ENCODE measurements around the gene NPAS2. TPM values are rescaled to one million over a fixed set of nuclear protein-coding genes. Genes with fewer than 3 reads are reported as not detected.

NPAS2 gene
- total RNA-seq, 4 donors from 2014 or later: 63.0 to 134 (median 115) TPM

GRCh38 chr2:100889286-100889685, 69.3 kb downstream of the NPAS2 start:
- intact Hi-C loops (cut with DNase I; ENCODE audit: low total_unique reads) (loop anchor here (10.0 kb wide), 1 partner anchor 86 kb away; no protein-coding TSS in a partner anchor), in situ Hi-C loops (cut with MboI; ENCODE audit: low pct_ligation_motif_present in 1 of 4, low pct_unique_long_range_greater_than_20kb in 1 of 4, low sequenced_read_pairs in 3 of 4) (no loop called here)
- WGBS, 2 donors (ENCODE audit: low coverage in 1 of 2): 84 to 89% methylated on average over 4 to 6 of the region's 6 CpGs
- Histone ChIP-seq H3K4me1 (peaks cover 0 to 4% (median 2%) of the 10 kb centered on the region in 4 donors), H3K36me3 (no peaks in the 10 kb centered on the region), H3K9me3 (no peaks in the 10 kb centered on the region), H3K27ac (no peak overlapping the region), H3K4me3 (no peak overlapping the region), H3K27me3 (no peaks in the 10 kb centered on the region)
- DNase-seq: no peak
- no peak for TF ChIP-seq POLR2A (IDR thresholded peaks at IDR 0.05)
- TF ChIP-seq CTCF (IDR thresholded peaks at IDR 0.05): no peak
- no peak for TF ChIP-seq POLR2AphosphoS5 (IDR thresholded peaks at IDR 0.05)
- TF ChIP-seq EP300 (IDR thresholded peaks at IDR 0.05; ENCODE audit: low read depth): no peak

- no peaks in the 10 kb centered on the region for H3K9me3 ChIP-seq
- intact Hi-C loops (cut with DNase I; ENCODE audit: low total_unique reads): no loop called here
- DNase-seq: no peak
- 84 to 90% methylated on average over 12 to 16 of the region's 16 CpGs for WGBS, 2 donors (ENCODE audit: low coverage in 1 of 2)
- no peak overlapping the region for H3K27ac ChIP-seq
- H3K27me3 ChIP-seq: no peaks in the 10 kb centered on the region
- in situ Hi-C loops (cut with MboI; ENCODE audit: low pct_ligation_motif_present in 1 of 4, low pct_unique_long_range_greater_than_20kb in 1 of 4, low sequenced_read_pairs in 3 of 4): no loop called here
- peaks cover 3 to 15% (median 12%) of the 10 kb centered on the region in 4 donors for H3K4me1 ChIP-seq
- no peak overlapping the region for H3K4me3 ChIP-seq
- no peak for TF ChIP-seq POLR2A (IDR thresholded peaks at IDR 0.05)
- no peak for TF ChIP-seq CTCF (IDR thresholded peaks at IDR 0.05)
- TF ChIP-seq EP300 (IDR thresholded peaks at IDR 0.05; ENCODE audit: low read depth): no peak
- no peak for TF ChIP-seq POLR2AphosphoS5 (IDR thresholded peaks at IDR 0.05)
- H3K36me3 ChIP-seq: no peaks in the 10 kb centered on the region
Observed at GRCh38 chr2:100891906-100892642, 72.1 kb downstream of the NPAS2 start.

GRCh38 chr2:100893392-100894104, 73.6 kb downstream of the NPAS2 start:
- DNase-seq: no peak
- intact Hi-C loops (cut with DNase I; ENCODE audit: low total_unique reads) (no loop called here), in situ Hi-C loops (cut with MboI; ENCODE audit: low pct_ligation_motif_present in 1 of 4, low pct_unique_long_range_greater_than_20kb in 1 of 4, low sequenced_read_pairs in 3 of 4) (no loop called here)
- H3K27me3 ChIP-seq: no peaks in the 10 kb centered on the region
- H3K27ac ChIP-seq: no peak overlapping the region
- peaks cover 0 to 22% (median 12%) of the 10 kb centered on the region in 4 donors for H3K4me1 ChIP-seq
- no peak overlapping the region for H3K4me3 ChIP-seq
- WGBS, 2 donors (ENCODE audit: low coverage in 1 of 2): 81 to 88% methylated on average over 1 to 6 of the region's 6 CpGs
- no peak for TF ChIP-seq CTCF (IDR thresholded peaks at IDR 0.05)
- no peak for TF ChIP-seq POLR2AphosphoS5 (IDR thresholded peaks at IDR 0.05)
- no peaks in the 10 kb centered on the region for H3K9me3 ChIP-seq
- H3K36me3 ChIP-seq: no peaks in the 10 kb centered on the region

- intact Hi-C loops (cut with DNase I; ENCODE audit: low total_unique reads): no loop called here
- in situ Hi-C loops (cut with MboI; ENCODE audit: low pct_ligation_motif_present in 1 of 4, low pct_unique_long_range_greater_than_20kb in 1 of 4, low sequenced_read_pairs in 3 of 4): no loop called here
- Histone ChIP-seq H3K27ac (no peak overlapping the region), H3K4me3 (no peak overlapping the region), H3K36me3 (no peaks in the 10 kb centered on the region), H3K9me3 (no peaks in the 10 kb centered on the region), H3K27me3 (no peaks in the 10 kb centered on the region), H3K4me1 (peaks cover 0 to 26% (median 12%) of the 10 kb centered on the region in 4 donors)
- DNase-seq: no peak
- 79 to 81% methylated on average over 4 to 5 of the region's 5 CpGs for WGBS, 2 donors (ENCODE audit: low coverage in 1 of 2)
- TF ChIP-seq POLR2AphosphoS5 (IDR thresholded peaks at IDR 0.05) (no peak), POLR2A (IDR thresholded peaks at IDR 0.05) (no peak), CTCF (IDR thresholded peaks at IDR 0.05) (no peak), EP300 (IDR thresholded peaks at IDR 0.05; ENCODE audit: low read depth) (no peak)
Observed at GRCh38 chr2:100894105-100894795, 74.3 kb downstream of the NPAS2 start.

Measured in transverse colon (tissue), 4 donors.